ENCODE results near the gene ZNF565. TPM values are rescaled to one million over a fixed set of nuclear protein-coding genes. Genes with fewer than 3 reads are reported as not detected.

Gene ZNF565
- polyA plus RNA-seq, 1 of the 3 experiments (the other 2 are of a cell fraction): 1.5 TPM

GRCh38 chr19:36259211-36259610 lies 44.7 kb upstream of the ZNF565 start:
- Histone ChIP-seq H4K20me1 (ENCODE audit: insufficient read depth) (no peaks in the 10 kb centered on the region), H3K27me3 (ENCODE audit: insufficient read depth) (no peaks in the 10 kb centered on the region), H3F3A (replicated peaks; ENCODE audit: insufficient read depth) (no peaks in the 10 kb centered on the region), H3K4me1 (ENCODE audit: control insufficient read depth in 1 of 2, insufficient read depth in 2 of 2, low read depth in 1 of 2, low read length in 1 of 2) (peaks cover 0 to 3% of the 10 kb centered on the region in 2 experiments; a peak in 1 of 4 replicates), H3K4me3 (ENCODE audit: low read depth in 2 of 2, low read length in 1 of 2) (no peak overlapping the region), H3K9me2 (no peaks in the 10 kb centered on the region), H2AFZ (ENCODE audit: low read depth) (no peak overlapping the region), H3K36me3 (replicated peaks in 1 of 2; ENCODE audit: control insufficient read depth in 1 of 2, insufficient read depth in 2 of 2, low read length in 1 of 2) (no peaks in the 10 kb centered on the region), H3K4me2 (no peak overlapping the region), H3K27ac (ENCODE audit: low read depth in 2 of 2, low read length in 1 of 2) (no peak overlapping the region), H3K9ac (no peak overlapping the region), H3K9me3 (no peaks in the 10 kb centered on the region), H3K79me2 (ENCODE audit: insufficient read depth) (no peaks in the 10 kb centered on the region)
- 77% methylated on average over 16 of the region's 20 CpGs for WGBS (ENCODE audit: low lambda C conversion rate)
- ChIA-PET CTCF (no interaction called here), POLR2A (no interaction called here)
- TF ChIP-seq RFX5 (IDR thresholded peaks at IDR 0.05; ENCODE audit: low read length): no peak
- TF ChIP-seq EP300 (IDR thresholded peaks at IDR 0.05; ENCODE audit: borderline replicate concordance in 1 of 2, low read depth in 1 of 2, low read length in 1 of 2): no peak
- TF ChIP-seq JUND (IDR thresholded peaks at IDR 0.05): no peak
- TF ChIP-seq RCOR1 (IDR thresholded peaks at IDR 0.05; ENCODE audit: low read length): no peak
- TF ChIP-seq RXRA (IDR thresholded peaks at IDR 0.05; ENCODE audit: borderline replicate concordance, low read depth): no peak
- TF ChIP-seq NRF1 (IDR thresholded peaks at IDR 0.05; ENCODE audit: low read depth, low read length): no peak
- TF ChIP-seq SMC3 (IDR thresholded peaks at IDR 0.05; ENCODE audit: low read depth, low read length): no peak
- no peak for TF ChIP-seq FOSL2 (IDR thresholded peaks at IDR 0.05; ENCODE audit: borderline replicate concordance, low read depth)
- no peak for TF ChIP-seq REST (IDR thresholded peaks at IDR 0.05; ENCODE audit: low read depth, low read length)
- TF ChIP-seq ELF1 (IDR thresholded peaks at IDR 0.05): no peak
- no peak for TF ChIP-seq CHD2 (IDR thresholded peaks at IDR 0.05; ENCODE audit: low read length, partially characterized antibody)
- no peak for TF ChIP-seq ZBTB33 (IDR thresholded peaks at IDR 0.05; ENCODE audit: borderline replicate concordance, low read depth)
- no peak for TF ChIP-seq USF2 (IDR thresholded peaks at IDR 0.05; ENCODE audit: borderline replicate concordance, low read depth, low read length)
- no peak for DNase-seq
